Karpas-422 (cell line): Measurements from ENCODE around the gene GRM2. TPM values are rescaled to one million over a fixed set of nuclear protein-coding genes. Genes with fewer than 3 reads are reported as not detected.
A peak's percentile ranks its signal among the peaks of the same experiment; 100 is the strongest.

Experiments
- DNase-seq: peaks from one replicate; pipeline ENCODE4 v3.0.0-alpha.2; 2015
- H2AFZ ChIP-seq: fragments of 200-600 bp; sonication (generic); 2 replicates; pipeline ENCODE4 v1.6.1; 2014; ENCODE audit warnings: antibody characterized with exemption, low read length, mixed read lengths
- H3K27ac ChIP-seq: fragments of 200-600 bp; sonication (generic); 2 replicates; pipeline ENCODE4 v1.5.1; 2014; ENCODE audit warnings: mild to moderate bottlenecking, low read length, moderate library complexity
- H3K27me3 ChIP-seq: fragments of 200-600 bp; sonication (generic); 2 replicates; pipeline ENCODE4 v1.6.1; 2014; ENCODE audit warnings: low read length, mixed read lengths
- H3K36me3 ChIP-seq: fragments of 200-600 bp; sonication (generic); 2 replicates; pipeline ENCODE4 v1.6.1; 2014; ENCODE audit warnings: low read length, mixed read lengths; ENCODE audit not compliant: insufficient read depth
- H3K4me1 ChIP-seq: fragments of 200-600 bp; sonication (generic); 2 replicates; pipeline ENCODE4 v1.6.1; 2014; ENCODE audit warnings: mild to moderate bottlenecking, low read length, mixed read lengths
- H3K4me2 ChIP-seq: fragments of 200-600 bp; sonication (generic); 2 replicates; pipeline ENCODE4 v1.6.1; 2014; ENCODE audit warnings: low read length, low read depth, mild to moderate bottlenecking; ENCODE audit not compliant: poor library complexity, severe bottlenecking
- H3K4me3 ChIP-seq: fragments of 200-600 bp; sonication (generic); 2 replicates; pipeline ENCODE4 v1.5.1; 2014; ENCODE audit warnings: mild to moderate bottlenecking, antibody characterized with exemption, low read length, mixed read lengths
- H3K79me2 ChIP-seq: fragments of 200-600 bp; sonication (generic); 2 replicates; pipeline ENCODE4 v1.6.1; 2014; ENCODE audit warnings: mild to moderate bottlenecking, low read length, mixed read lengths
- H3K9ac ChIP-seq: fragments of 200-600 bp; sonication (generic); 2 replicates; pipeline ENCODE4 v1.6.0; 2014; ENCODE audit warnings: low read length
- H3K9me2 ChIP-seq: fragments of 200-600 bp; sonication (generic), shearing (Covaris generic); replicated peaks from 2 replicates; pipeline ENCODE4 v1.6.0; 2014; ENCODE audit warnings: mild to moderate bottlenecking, low read length, moderate library complexity; ENCODE audit not compliant: insufficient read depth
- H3K9me3 ChIP-seq: fragments of 300-700, 200-600 bp; sonication (generic); 2 replicates; pipeline ENCODE4 v1.6.1; 2014; ENCODE audit warnings: low read length, mixed read lengths
- H4K20me1 ChIP-seq: fragments of 200-600 bp; sonication (generic); 2 replicates; pipeline ENCODE4 v1.6.1; 2014; ENCODE audit warnings: mild to moderate bottlenecking, antibody characterized with exemption, low read length, low read depth; ENCODE audit not compliant: insufficient read depth
- total RNA-seq: library from RNA; depleted of rRNA; stranded (reverse); fragments of >200 nt; shearing (Covaris generic); gene quantifications from 2 replicates; pipeline ENCODE4 v1.2.3, GENCODE V29; 2014; ENCODE audit warnings: low replicate concordance

The GRM2 gene
- total RNA-seq, 1 experiment from 2014 or later: 0.19 TPM

- DNase-seq: no peak
- H3K27me3 ChIP-seq: no peaks in the 10 kb centered on the region
- no peak overlapping the region for H3K4me3 ChIP-seq
Observed at GRCh38 chr3:51717947-51718346, 11.1 kb downstream of the GRM2 start.

DNA sequence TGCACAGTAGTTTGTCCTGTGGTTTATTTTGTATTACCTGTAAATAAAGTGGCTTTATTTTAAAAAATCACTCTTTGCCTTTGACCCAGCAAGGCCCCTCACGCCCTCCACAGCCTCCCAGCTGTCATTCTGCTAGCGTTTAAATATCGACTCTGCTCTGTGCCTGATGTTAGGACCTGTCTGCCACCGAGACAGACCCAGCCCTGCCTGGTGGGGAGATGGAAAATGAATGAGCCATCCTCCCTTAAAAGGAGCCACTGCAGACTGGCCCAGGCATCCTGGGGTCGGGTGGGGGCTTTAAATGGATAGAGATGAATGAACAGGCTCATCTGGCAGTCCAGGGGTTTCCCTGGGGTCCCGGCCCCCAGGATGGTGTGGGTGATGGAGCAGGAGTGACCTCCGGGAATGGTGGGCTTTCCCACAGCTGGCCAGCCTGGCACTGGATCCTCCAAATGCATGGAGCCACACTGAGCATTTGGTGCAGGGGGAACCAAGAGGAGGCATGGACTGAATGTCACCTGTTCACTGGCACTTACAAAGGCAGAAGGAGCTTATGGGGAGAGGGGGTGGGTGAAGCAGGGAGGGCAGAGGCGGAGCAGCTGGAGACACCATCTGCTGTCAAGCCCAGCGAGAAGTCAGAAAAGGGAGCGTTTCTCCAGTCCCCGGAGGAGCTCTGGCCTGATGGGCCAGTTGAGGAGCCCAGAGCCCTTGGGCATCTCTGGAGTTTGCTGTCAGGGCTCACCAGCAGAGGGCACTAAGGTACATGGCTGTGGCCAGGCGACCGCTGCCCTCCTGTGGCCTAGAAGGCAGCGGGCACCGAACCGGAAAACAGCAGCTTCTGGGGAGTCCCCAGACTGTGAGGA, 11.9 kb downstream of the GRM2 start:
- Histone ChIP-seq H3K9ac (no peak overlapping the region), H3K36me3 (no peaks in the 10 kb centered on the region), H2AFZ (no peak overlapping the region), H3K4me3 (no peak overlapping the region), H3K4me2 (no peak overlapping the region), H3K79me2 (no peaks in the 10 kb centered on the region), H3K4me1 (peaks cover 13% of the 10 kb centered on the region), H3K9me2 (no peaks in the 10 kb centered on the region), H3K27me3 (no peaks in the 10 kb centered on the region), H3K27ac (no peak overlapping the region), H4K20me1 (no peaks in the 10 kb centered on the region), H3K9me3 (no peaks in the 10 kb centered on the region)
- DNase-seq: peak; percentile 78

More at GRCh38 chr3:51717947-51718346, 11.1 kb downstream of the GRM2 start:
- H4K20me1 ChIP-seq: no peaks in the 10 kb centered on the region
- H3K4me2 ChIP-seq: no peak overlapping the region
- H3K9me2 ChIP-seq: no peaks in the 10 kb centered on the region
- peaks cover 13% of the 10 kb centered on the region for H3K4me1 ChIP-seq
- no peak overlapping the region for H3K9ac ChIP-seq
- H3K36me3 ChIP-seq: no peaks in the 10 kb centered on the region
- no peak overlapping the region for H2AFZ ChIP-seq
- no peaks in the 10 kb centered on the region for H3K79me2 ChIP-seq
- H3K27ac ChIP-seq: no peak overlapping the region
- no peaks in the 10 kb centered on the region for H3K9me3 ChIP-seq

DNA sequence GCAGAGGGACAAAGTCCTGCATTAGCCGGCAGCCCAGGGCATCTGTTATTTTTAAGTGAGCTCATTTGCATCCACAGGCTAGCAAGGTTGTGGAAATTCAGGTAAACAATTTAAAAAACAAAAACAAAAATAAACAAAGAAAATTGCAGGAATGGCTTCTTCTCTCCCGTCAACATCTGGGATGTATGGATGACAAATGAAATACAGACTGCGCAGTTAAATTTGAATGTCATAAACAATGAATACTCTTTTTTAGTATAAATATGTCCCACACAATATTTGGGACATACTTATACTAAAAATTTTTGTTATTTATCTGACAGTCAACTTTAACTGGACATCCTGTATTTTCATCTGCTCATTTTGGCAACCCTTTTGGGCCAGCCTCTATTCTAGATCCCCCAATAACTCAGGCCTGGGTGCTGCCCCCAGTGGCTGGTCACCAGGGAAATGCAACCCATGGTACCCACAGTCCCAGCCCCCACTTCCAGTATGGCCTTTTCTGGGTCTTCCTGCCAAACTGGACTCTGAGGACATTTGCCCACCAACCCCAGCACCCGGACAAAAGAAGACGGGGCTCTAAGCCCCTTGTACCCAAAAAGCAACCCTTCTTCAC, 12.7 kb downstream of the GRM2 start:
- Histone ChIP-seq H2AFZ (no peak overlapping the region), H3K4me1 (peaks cover 13% of the 10 kb centered on the region), H3K27me3 (no peaks in the 10 kb centered on the region), H3K9me3 (no peaks in the 10 kb centered on the region), H3K4me3 (no peak overlapping the region), H3K9me2 (no peaks in the 10 kb centered on the region), H3K36me3 (no peaks in the 10 kb centered on the region), H3K4me2 (no peak overlapping the region), H4K20me1 (no peaks in the 10 kb centered on the region), H3K9ac (no peak overlapping the region), H3K27ac (no peak overlapping the region), H3K79me2 (no peaks in the 10 kb centered on the region)
- peak; percentile 54 for DNase-seq

DNA sequence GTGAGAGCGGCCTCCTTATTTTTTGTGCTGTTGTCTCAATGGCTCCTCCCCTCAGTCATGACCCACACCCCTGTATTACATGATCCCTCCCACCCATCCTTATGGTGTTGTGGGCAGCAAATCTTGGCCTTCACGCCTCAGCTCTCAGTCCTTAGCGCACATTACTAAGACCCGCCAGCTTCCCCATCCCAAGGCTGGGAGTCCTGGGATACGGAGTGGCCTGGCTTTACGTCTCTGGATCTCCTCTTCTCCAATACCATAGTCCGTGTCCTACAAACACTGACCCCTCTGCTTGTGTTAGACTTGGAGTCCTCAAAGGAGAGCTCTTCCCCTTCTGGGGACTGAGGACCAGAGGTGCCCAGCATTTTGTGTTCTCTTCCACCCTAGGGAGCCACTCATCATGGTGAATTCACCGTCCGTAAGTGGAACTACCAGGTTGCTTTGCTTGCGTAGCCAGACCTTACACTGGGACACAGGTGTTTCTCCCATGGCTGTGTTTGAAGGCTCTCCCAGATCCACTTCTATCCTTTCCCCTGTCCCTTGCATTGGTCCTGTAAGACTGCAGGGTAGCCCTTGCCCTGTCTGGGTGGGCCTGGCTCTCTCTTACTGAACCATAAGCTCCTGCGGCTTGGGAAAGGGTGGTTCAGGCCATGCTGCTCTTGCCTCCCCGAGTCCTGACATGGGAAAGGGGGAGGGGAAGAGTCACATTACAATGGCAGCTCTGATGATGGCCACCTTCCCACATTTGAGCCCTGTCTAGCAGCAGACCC, 13.6 kb downstream of the GRM2 start:
- no peaks in the 10 kb centered on the region for H3K79me2 ChIP-seq
- no peaks in the 10 kb centered on the region for H3K27me3 ChIP-seq
- H2AFZ ChIP-seq: no peak overlapping the region
- H4K20me1 ChIP-seq: no peaks in the 10 kb centered on the region
- H3K4me2 ChIP-seq: no peak overlapping the region
- H3K9me2 ChIP-seq: no peaks in the 10 kb centered on the region
- no peak overlapping the region for H3K4me3 ChIP-seq
- H3K27ac ChIP-seq: no peak overlapping the region
- DNase-seq: no peak
- peaks cover 13% of the 10 kb centered on the region for H3K4me1 ChIP-seq
- no peaks in the 10 kb centered on the region for H3K9me3 ChIP-seq
- H3K36me3 ChIP-seq: no peaks in the 10 kb centered on the region
- H3K9ac ChIP-seq: no peak overlapping the region

GRCh38 chr3:51721062-51721745, 14.3 kb downstream of the GRM2 start:
- Histone ChIP-seq H3K9me3 (no peaks in the 10 kb centered on the region), H3K4me2 (no peak overlapping the region), H4K20me1 (no peaks in the 10 kb centered on the region), H3K27me3 (no peaks in the 10 kb centered on the region), H3K4me1 (peaks cover 10% of the 10 kb centered on the region), H3K9me2 (no peaks in the 10 kb centered on the region), H3K4me3 (no peak overlapping the region), H3K27ac (no peak overlapping the region), H2AFZ (no peak overlapping the region), H3K9ac (no peak overlapping the region), H3K79me2 (no peaks in the 10 kb centered on the region), H3K36me3 (no peaks in the 10 kb centered on the region)
- no peak for DNase-seq

- Histone ChIP-seq H3K27me3 (no peaks in the 10 kb centered on the region), H3K4me1 (0 out of 2 replicates have a peak, but pooled peaks cover 2% of the 10 kb centered on the region), H3K4me2 (no peak overlapping the region), H3K36me3 (no peaks in the 10 kb centered on the region), H4K20me1 (no peaks in the 10 kb centered on the region), H3K9me3 (no peaks in the 10 kb centered on the region), H2AFZ (no peak overlapping the region), H3K9me2 (no peaks in the 10 kb centered on the region), H3K79me2 (no peaks in the 10 kb centered on the region), H3K9ac (no peak overlapping the region), H3K4me3 (no peak overlapping the region), H3K27ac (no peak overlapping the region)
- DNase-seq: peak; percentile 54
Observed at GRCh38 chr3:51722362-51722761, 15.5 kb downstream of the GRM2 start.

DNA sequence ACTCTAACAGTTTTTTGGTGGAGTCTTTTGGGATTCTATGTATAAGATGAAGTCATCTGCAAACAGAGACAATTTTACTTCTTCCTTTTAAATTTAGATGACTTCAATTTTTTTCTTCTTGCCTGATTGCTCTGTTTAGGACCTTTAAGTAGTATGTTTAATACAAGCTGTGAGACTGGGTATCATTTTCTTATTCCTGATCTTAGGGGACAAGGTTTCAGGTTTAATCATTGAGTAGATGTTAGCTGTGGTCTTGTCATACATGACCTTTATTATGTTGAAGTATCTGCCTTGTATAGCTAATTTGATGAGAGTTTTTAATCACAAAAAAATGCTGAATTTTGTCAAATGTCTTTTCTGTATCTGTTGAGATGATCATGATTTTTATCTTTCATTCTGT, 20.6 kb downstream of the GRM2 start:
- Histone ChIP-seq H3K4me1 (peaks cover 6% of the 10 kb centered on the region; the same call in 1 of the 2 replicates), H3K9me3 (no peaks in the 10 kb centered on the region), H3K9ac (no peak overlapping the region), H3K27ac (no peak overlapping the region), H4K20me1 (no peaks in the 10 kb centered on the region), H3K27me3 (no peaks in the 10 kb centered on the region), H3K36me3 (no peaks in the 10 kb centered on the region), H3K79me2 (no peaks in the 10 kb centered on the region), H3K9me2 (no peaks in the 10 kb centered on the region; the same call in 1 of the 2 replicates), H2AFZ (no peak overlapping the region), H3K4me2 (no peak overlapping the region), H3K4me3 (no peak overlapping the region)
- DNase-seq: no peak
